Measurements from ENCODE around the gene FHAD1. TPM values are rescaled to one million over a fixed set of nuclear protein-coding genes. Genes with fewer than 3 reads are reported as not detected.

FHAD1 gene
- total and polyA plus RNA-seq, 9 of the 15 experiments (the other 6 are each of a cell fraction or from before 2014, with no cell fraction given), result 0.32 to 2.1 (median 1.5) TPM; not detected in 1

GRCh38 chr1:15436881-15437442 lies 189.9 kb downstream of the FHAD1 start:
- H3K27me3 ChIP-seq (ENCODE audit: control insufficient read depth in 2 of 2, insufficient read depth in 2 of 2, low read length in 2 of 2), result no peaks in the 10 kb centered on the region
- no TSS peak for BruUV-seq (replicated peaks)
- intact Hi-C loops (cut with micrococcal nuclease), result loop anchor here (10.0 kb wide), 1 partner anchor 282 kb away; the partner anchor contains the start of gene TMEM51
- WGBS (ENCODE audit: insufficient coverage, low coverage, missing lambda C conversion rate), result 48% methylated on average over 6 of the region's 6 CpGs
- CTCF ChIA-PET (ENCODE audit: low intra/inter-chr PET ratio), result no interaction called here
- H3K9me3 ChIP-seq (replicated peaks; ENCODE audit: control insufficient read depth, insufficient read depth, low read depth, low read length), result no peaks in the 10 kb centered on the region
- no peak for ATAC-seq
- H3K4me1 ChIP-seq (replicated peaks in 1 of 2; ENCODE audit: control insufficient read depth in 2 of 2, insufficient read depth in 2 of 2, low read length in 2 of 2), result peaks cover 4 to 15% of the 10 kb centered on the region in 2 experiments; a peak in 3 of 5 replicates
- no peak overlapping the region for H3K4me3 ChIP-seq
- H2AFZ ChIP-seq (ENCODE audit: low read depth, low read length), result no peak overlapping the region
- TF ChIP-seq KDM1A (IDR thresholded peaks at IDR 0.05) (peak in 1 of 2 experiments; percentile 41; a peak in 1 of 4 replicates), ESRRA (IDR thresholded peaks at IDR 0.05; ENCODE audit: borderline replicate concordance, low read depth) (0 out of 2 replicates have a peak, but pooled peaks have one; percentile 33), BCOR (IDR thresholded peaks at IDR 0.05) (peak; percentile 69)
- TF ChIP-seq, protein P1, sequence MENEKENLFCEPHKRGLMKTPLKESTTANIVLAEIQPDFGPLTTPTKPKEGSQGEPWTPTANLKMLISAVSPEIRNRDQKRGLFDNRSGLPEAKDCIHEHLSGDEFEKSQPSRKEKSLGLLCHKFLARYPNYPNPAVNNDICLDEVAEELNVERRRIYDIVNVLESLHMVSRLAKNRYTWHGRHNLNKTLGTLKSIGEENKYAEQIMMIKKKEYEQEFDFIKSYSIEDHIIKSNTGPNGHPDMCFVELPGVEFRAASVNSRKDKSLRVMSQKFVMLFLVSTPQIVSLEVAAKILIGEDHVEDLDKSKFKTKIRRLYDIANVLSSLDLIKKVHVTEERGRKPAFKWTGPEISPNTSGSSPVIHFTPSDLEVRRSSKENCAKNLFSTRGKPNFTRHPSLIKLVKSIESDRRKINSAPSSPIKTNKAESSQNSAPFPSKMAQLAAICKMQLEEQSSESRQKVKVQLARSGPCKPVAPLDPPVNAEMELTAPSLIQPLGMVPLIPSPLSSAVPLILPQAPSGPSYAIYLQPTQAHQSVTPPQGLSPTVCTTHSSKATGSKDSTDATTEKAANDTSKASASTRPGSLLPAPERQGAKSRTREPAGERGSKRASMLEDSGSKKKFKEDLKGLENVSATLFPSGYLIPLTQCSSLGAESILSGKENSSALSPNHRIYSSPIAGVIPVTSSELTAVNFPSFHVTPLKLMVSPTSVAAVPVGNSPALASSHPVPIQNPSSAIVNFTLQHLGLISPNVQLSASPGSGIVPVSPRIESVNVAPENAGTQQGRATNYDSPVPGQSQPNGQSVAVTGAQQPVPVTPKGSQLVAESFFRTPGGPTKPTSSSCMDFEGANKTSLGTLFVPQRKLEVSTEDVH (IDR thresholded peaks at IDR 0.05; ENCODE audit: low read depth, partially characterized antibody), result no peak
- no peak for FAIRE-seq
- H4K20me1 ChIP-seq (replicated peaks; ENCODE audit: control insufficient read depth, insufficient read depth, low read length), result no peaks in the 10 kb centered on the region
- no peaks in the 10 kb centered on the region for H3K9me1 ChIP-seq (ENCODE audit: control insufficient read depth, insufficient read depth, low read length)
- H3K4me2 ChIP-seq (ENCODE audit: insufficient read depth, low read length), result no peak overlapping the region
- H3K27ac ChIP-seq (ENCODE audit: extremely low read depth, low read depth, low read length), result no peak overlapping the region
- no peak for DNase-seq (ENCODE audit: extremely low read depth in 1 of 4, low spot score in 3 of 4)
- no peak overlapping the region for H3K9ac ChIP-seq (ENCODE audit: insufficient read depth in 1 of 2, low read depth in 2 of 2, low read length in 2 of 2)
- no peaks in the 10 kb centered on the region for H3K36me3 ChIP-seq (ENCODE audit: control insufficient read depth, insufficient read depth, low read length)
- in situ Hi-C loops (cut with MboI), result no loop called here
- POLR2A ChIA-PET, result no interaction called here
- no peaks in the 10 kb centered on the region for H3K79me2 ChIP-seq (ENCODE audit: control insufficient read depth, insufficient read depth, low read length)

Measured in K562 (cell line).